Stimulated activated CD4-positive, alpha-beta T cell treated with anti-CD3 and anti-CD28 coated beads, TNF-alpha, amount 100 ng/mL, for 1 hour (primary cell): ENCODE results near the gene NIT2.
"Not testable (repeated sequence)": the region's sequence is repeated elsewhere in the genome, so short reads cannot be mapped to it uniquely, and the experiment has no call there.

Experiments
- DNase-seq, 3 donors: peaks; one replicate each; pipeline ENCODE4 v3.0.0-alpha.2; 2020; ENCODE audit warnings: low read depth in 3 of 3, low spot score in 1 of 3

The NIT2 gene

GRCh38 chr3:100334488-100335351 lies at the start of gene NIT2:
Gene NIT2 (plus strand): TSS chr3:100334757. CDS start chr3:100334792, 35 bp downstream.
- peak; percentile 45 to 68 (median 54) for DNase-seq

GRCh38 chr3:100288288-100288894 lies 46.2 kb upstream of the NIT2 start:
- DNase-seq, result no peak

- DNase-seq, result no peak
Observed at GRCh38 chr3:100289339-100289738, 45.2 kb upstream of the NIT2 start.

- no peak for DNase-seq
Observed at GRCh38 chr3:100295089-100295488, 39.5 kb upstream of the NIT2 start.

GRCh38 chr3:100297784-100298183 lies 36.8 kb upstream of the NIT2 start:
- no peak for DNase-seq

- DNase-seq, result no peak
Observed at GRCh38 chr3:100299016-100299415, 35.5 kb upstream of the NIT2 start.

- no peak for DNase-seq
Observed at GRCh38 chr3:100306695-100307094, 27.9 kb upstream of the NIT2 start.

- no peak for DNase-seq
Observed at GRCh38 chr3:100310355-100310965, 24.1 kb upstream of the NIT2 start.

- no peak for DNase-seq
Observed at GRCh38 chr3:100311011-100311410, 23.5 kb upstream of the NIT2 start.

GRCh38 chr3:100316641-100317069 lies 17.9 kb upstream of the NIT2 start:
- DNase-seq, result no peak

- DNase-seq, result no peak
Observed at GRCh38 chr3:100317912-100318311, 16.6 kb upstream of the NIT2 start.

- no peak for DNase-seq
Observed at GRCh38 chr3:100319951-100320350, 14.6 kb upstream of the NIT2 start.

GRCh38 chr3:100324044-100324443 lies 10.5 kb upstream of the NIT2 start:
- DNase-seq, result no peak

- DNase-seq, result no peak
Observed at GRCh38 chr3:100325827-100326226, 8.7 kb upstream of the NIT2 start.

GRCh38 chr3:100327377-100327776 lies 7.2 kb upstream of the NIT2 start:
- not testable (repeated sequence) for DNase-seq

- DNase-seq, result no peak
Observed at GRCh38 chr3:100329800-100330489, 4.6 kb upstream of the NIT2 start.

GRCh38 chr3:100330651-100331050 lies 3.9 kb upstream of the NIT2 start:
- no peak for DNase-seq

GRCh38 chr3:100331660-100332059 lies 2.9 kb upstream of the NIT2 start:
- no peak for DNase-seq

- DNase-seq, result no peak
Observed at GRCh38 chr3:100333051-100333450, 1.5 kb upstream of the NIT2 start.

- no peak for DNase-seq
Observed at GRCh38 chr3:100333970-100334487, 528 bp upstream of the NIT2 start.

- DNase-seq, result no peak
Observed at GRCh38 chr3:100335434-100335833, 877 bp downstream of the NIT2 start.
